GM23248 (cell line): Measurements from ENCODE around the gene CNTN2. TPM values are rescaled to one million over a fixed set of nuclear protein-coding genes. Genes with fewer than 3 reads are reported as not detected.

Experiments
- DNase-seq: peaks from one replicate; pipeline ENCODE4 v3.0.0-alpha.2; 2015
- H2AFZ ChIP-seq: fragments of 200-600 bp; sonication (generic); 2 replicates; pipeline ENCODE4 v1.6.1; 2016; ENCODE audit warnings: antibody characterized with exemption
- H3F3A ChIP-seq: fragments of 200-600 bp; sonication (generic); 2 replicates; pipeline ENCODE4 v1.6.1; 2016; ENCODE audit warnings: mild to moderate bottlenecking, antibody characterized with exemption, mixed run types; ENCODE audit not compliant: insufficient read depth
- H3K27ac ChIP-seq: fragments of 200-600 bp; sonication (generic); 2 replicates; pipeline ENCODE4 v1.5.1; 2016; ENCODE audit warnings: mild to moderate bottlenecking
- H3K27me3 ChIP-seq: fragments of 200-600 bp; sonication (generic); replicated peaks from 2 replicates; pipeline ENCODE4 v1.6.1; 2016; ENCODE audit warnings: mild to moderate bottlenecking; ENCODE audit not compliant: insufficient read depth
- H3K36me3 ChIP-seq: fragments of 200-600 bp; sonication (generic); 2 replicates; pipeline ENCODE4 v1.6.1; 2016; ENCODE audit warnings: low read depth, mild to moderate bottlenecking
- H3K4me1 ChIP-seq: fragments of 200-600 bp; sonication (generic); 2 replicates; pipeline ENCODE4 v1.6.1; 2016; ENCODE audit warnings: mild to moderate bottlenecking; ENCODE audit not compliant: insufficient read depth
- H3K4me2 ChIP-seq: fragments of 200-600 bp; sonication (generic); one replicate; pipeline ENCODE4 v1.6.1; 2016; ENCODE audit warnings: mild to moderate bottlenecking; ENCODE audit not compliant: unreplicated experiment
- H3K4me3 ChIP-seq: fragments of 200-600 bp; sonication (generic); 2 replicates; pipeline ENCODE4 v1.5.1; 2016; ENCODE audit warnings: mild to moderate bottlenecking
- H3K79me2 ChIP-seq: fragments of 200-600 bp; sonication (generic); 2 replicates; pipeline ENCODE4 v1.6.1; 2016; ENCODE audit warnings: mild to moderate bottlenecking; ENCODE audit not compliant: insufficient read depth
- H3K9ac ChIP-seq: fragments of 200-600 bp; sonication (generic); 2 replicates; pipeline ENCODE4 v1.6.1; 2016; ENCODE audit warnings: mild to moderate bottlenecking
- H3K9me2 ChIP-seq: fragments of 200-600 bp; sonication (generic); 2 replicates; pipeline ENCODE4 v1.6.1; 2016; ENCODE audit warnings: mixed run types, mild to moderate bottlenecking, moderate library complexity; ENCODE audit not compliant: insufficient read depth
- H3K9me3 ChIP-seq: fragments of 200-600 bp; sonication (generic); one replicate; pipeline ENCODE4 v1.6.1; 2017; ENCODE audit warnings: low read depth
- H4K20me1 ChIP-seq: fragments of 200-600 bp; sonication (generic); 2 replicates; pipeline ENCODE4 v1.6.0; 2016; ENCODE audit not compliant: insufficient read depth
- EZH2 ChIP-seq: fragments of 200-600 bp; sonication (generic); IDR thresholded peaks from 2 replicates; pipeline ENCODE4 v1.6.1; 2018; ENCODE audit warnings: antibody characterized with exemption, mild to moderate bottlenecking; ENCODE audit not compliant: insufficient read depth, poor library complexity, severe bottlenecking
- EZH2phosphoT487 ChIP-seq: fragments of 200-600 bp; sonication (generic); IDR thresholded peaks from 2 replicates; pipeline ENCODE4 v1.6.1; 2018; ENCODE audit warnings: antibody characterized with exemption, moderate library complexity, mild to moderate bottlenecking, low read depth; ENCODE audit not compliant: insufficient read depth
- WGBS, 2 experiments: methylation state at CpG; one replicate each; pipeline ENCODE4 v1.1.6; 2015 to 2017; ENCODE audit warnings: low lambda C conversion rate in 2 of 2, low coverage in 1 of 2; ENCODE audit errors: missing lambda C conversion rate in 2 of 2; 5-methylcytosine and 5-hydroxymethylcytosine counted together
- in situ Hi-C: fragments of 300-500 bp; cut with MboI; formaldehyde crosslinking; loops from 2 replicates; pipeline ENCODE4 v1.15.0; 2020
- polyA plus RNA-seq: library from polyadenylated mRNA; unstranded; fragments of >200 nt; fragmentation: Nextera tagmentation; extraction: Ambion mirVana; gene quantifications from 2 replicates; pipeline ENCODE4 v1.2.1, GENCODE V29; 2016
- total RNA-seq: library from RNA; depleted of rRNA; stranded (reverse); fragments of >200 nt; shearing (Covaris generic); gene quantifications from 2 replicates; pipeline ENCODE4 v1.2.3, GENCODE V29; 2014; rRNA removed

CNTN2 gene
- not detected in 2 replicates for total RNA-seq
- not detected in 2 replicates for polyA plus RNA-seq

- Histone ChIP-seq H4K20me1 (no peaks in the 10 kb centered on the region), H3F3A (no peaks in the 10 kb centered on the region), H3K36me3 (no peaks in the 10 kb centered on the region), H3K27me3 (peaks cover 95% of the 10 kb centered on the region), H3K27ac (no peak within 1 kb of the TSS), H3K4me2 (no peak within 1 kb of the TSS), H3K79me2 (no peaks in the 10 kb centered on the region), H3K4me3 (no peak within 1 kb of the TSS), H3K4me1 (no peaks in the 10 kb centered on the region), H3K9me2 (no peaks in the 10 kb centered on the region), H3K9me3 (no peaks in the 10 kb centered on the region), H2AFZ (no peak within 1 kb of the TSS), H3K9ac (no peak within 1 kb of the TSS)
- peak; percentile 25 for DNase-seq
- WGBS, 2 experiments, result 13 to 23% methylated on average over 26 to 46 of the region's 53 CpGs
- TF ChIP-seq EZH2phosphoT487 (no peak), EZH2 (no peak)
- in situ Hi-C loops, result no loop called here
Measured at GRCh38 chr1:205042911-205043806, at the start of gene CNTN2. Gene CNTN2, plus strand, starts transcription at chr1:205043212. Its CDS starts 9,974 bp downstream, at chr1:205053186.

GRCh38 chr1:204994086-204994862 is 48.7 kb upstream of the CNTN2 start:
- H3K36me3 ChIP-seq, result peaks cover 4% of the 10 kb centered on the region; the same call in 1 of the 2 replicates
- no peaks in the 10 kb centered on the region for H3K79me2 ChIP-seq
- H3K9ac ChIP-seq, result no peak overlapping the region
- H3F3A ChIP-seq, result no peaks in the 10 kb centered on the region
- TF ChIP-seq EZH2phosphoT487 (no peak), EZH2 (no peak)
- H3K9me3 ChIP-seq, result no peaks in the 10 kb centered on the region
- no peaks in the 10 kb centered on the region for H3K9me2 ChIP-seq
- H3K27ac ChIP-seq, result no peak overlapping the region
- H3K4me1 ChIP-seq, result peaks cover 7% of the 10 kb centered on the region
- H4K20me1 ChIP-seq, result no peaks in the 10 kb centered on the region
- in situ Hi-C loops, result loop anchor here (5.0 kb wide), 1 partner anchor 248 kb away; no protein-coding TSS in a partner anchor
- no peak overlapping the region for H3K4me2 ChIP-seq
- peak; percentile 63 for DNase-seq
- 95 to 96% methylated on average over 10 of the region's 10 CpGs for WGBS, 2 experiments
- H2AFZ ChIP-seq, result no peak overlapping the region
- no peak overlapping the region for H3K4me3 ChIP-seq
- H3K27me3 ChIP-seq, result no peaks in the 10 kb centered on the region

- in situ Hi-C loops, result no loop called here
- no peak overlapping the region for H2AFZ ChIP-seq
- no peaks in the 10 kb centered on the region for H3F3A ChIP-seq
- no peaks in the 10 kb centered on the region for H3K79me2 ChIP-seq
- H3K27ac ChIP-seq, result no peak overlapping the region
- 81 to 85% methylated on average over 17 to 22 of the region's 22 CpGs for WGBS, 2 experiments
- H3K9ac ChIP-seq, result no peak overlapping the region
- H3K4me3 ChIP-seq, result no peak overlapping the region
- H4K20me1 ChIP-seq, result no peaks in the 10 kb centered on the region
- no peaks in the 10 kb centered on the region for H3K9me3 ChIP-seq
- peak; percentile 33 for DNase-seq
- peaks cover 7% of the 10 kb centered on the region for H3K4me1 ChIP-seq
- H3K27me3 ChIP-seq, result no peaks in the 10 kb centered on the region
- no peak for TF ChIP-seq EZH2
- H3K36me3 ChIP-seq, result peaks cover 3% of the 10 kb centered on the region; the same call in 1 of the 2 replicates
- H3K4me2 ChIP-seq, result no peak overlapping the region
- no peaks in the 10 kb centered on the region for H3K9me2 ChIP-seq
Measured at GRCh38 chr1:204996981-204997380, 46.0 kb upstream of the CNTN2 start.

GRCh38 chr1:204997591-204998355 is 45.2 kb upstream of the CNTN2 start:
- no peaks in the 10 kb centered on the region for H3K9me2 ChIP-seq
- H3K4me2 ChIP-seq, result no peak overlapping the region
- H3K27ac ChIP-seq, result no peak overlapping the region
- in situ Hi-C loops, result no loop called here
- no peak for TF ChIP-seq EZH2
- no peak for TF ChIP-seq EZH2phosphoT487
- H3K27me3 ChIP-seq, result no peaks in the 10 kb centered on the region
- H3K9me3 ChIP-seq, result no peaks in the 10 kb centered on the region
- H3K9ac ChIP-seq, result no peak overlapping the region
- peaks cover 7% of the 10 kb centered on the region for H3K4me1 ChIP-seq
- H3K4me3 ChIP-seq, result no peak overlapping the region
- no peaks in the 10 kb centered on the region for H3K79me2 ChIP-seq
- no peak overlapping the region for H2AFZ ChIP-seq
- WGBS, 2 experiments, result 64 to 65% methylated on average over 16 of the region's 16 CpGs
- H3F3A ChIP-seq, result no peaks in the 10 kb centered on the region
- DNase-seq, result no peak
- H3K36me3 ChIP-seq, result peaks cover 3% of the 10 kb centered on the region; the same call in 1 of the 2 replicates
- no peaks in the 10 kb centered on the region for H4K20me1 ChIP-seq
